ENCODE results near the gene CEP72. TPM values are rescaled to one million over a fixed set of nuclear protein-coding genes. Genes with fewer than 3 reads are reported as not detected.

CEP72 gene
- total and polyA plus RNA-seq, 5 donors from 2014 or later = 3.2 to 12.3 (median 3.8) TPM

DNA sequence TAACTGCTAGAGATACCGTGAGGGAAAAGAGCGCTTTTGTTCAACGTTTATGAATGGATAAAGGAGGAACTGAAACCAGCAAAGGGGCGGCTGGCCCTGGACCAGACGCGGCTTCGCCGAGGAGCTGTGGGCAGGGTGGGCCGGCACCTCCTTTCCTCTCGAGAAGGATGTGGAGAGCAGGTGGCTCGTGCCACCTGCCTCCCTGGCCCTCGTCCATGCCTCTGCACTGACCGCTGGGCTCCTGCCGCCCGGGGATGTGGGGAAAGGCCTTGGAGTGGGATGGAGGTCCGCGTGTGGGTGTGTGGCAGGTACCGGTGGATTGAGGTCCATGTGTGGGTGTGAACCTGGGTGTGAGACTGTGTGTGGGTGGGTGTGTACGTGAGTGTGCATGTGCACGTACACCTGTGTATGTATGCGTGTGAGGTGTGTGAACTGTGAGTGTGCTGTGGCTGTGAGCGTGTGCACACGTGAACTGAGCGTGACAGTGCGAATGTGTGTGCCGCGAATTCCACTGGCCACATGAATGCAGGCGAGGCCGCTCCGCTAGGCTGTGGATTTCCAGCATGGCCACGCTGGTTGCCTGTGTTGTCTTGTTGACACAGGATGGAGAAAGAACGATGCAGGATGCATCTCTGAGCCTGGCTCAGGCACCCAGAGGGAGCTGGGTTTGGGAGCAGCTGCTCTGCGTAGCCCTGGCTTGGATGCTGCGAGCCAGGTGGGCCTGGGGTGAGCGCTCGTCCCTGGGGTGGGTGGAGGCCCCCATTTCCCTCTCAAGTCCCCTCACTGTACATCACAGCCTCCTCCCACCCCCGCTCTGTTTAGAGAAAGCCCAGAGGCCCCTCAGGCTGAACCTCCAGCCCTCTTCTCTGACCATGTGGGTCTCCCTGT lies 4.4 kb upstream of the CEP72 start:
- Histone ChIP-seq H3K4me3 (ENCODE audit: low read depth, low read length) (no peak overlapping the region), H3K27me3 (ENCODE audit: control insufficient read depth, insufficient read depth, low read length) (no peaks in the 10 kb centered on the region)

GRCh38 chr5:608429-609370 lies 3.4 kb upstream of the CEP72 start:
- H3K4me1 ChIP-seq (ENCODE audit: control insufficient read depth, insufficient read depth, low read length, poor library complexity, severe bottlenecking) = peaks cover 18% of the 10 kb centered on the region
- ATAC-seq (ENCODE audit: low read depth in 2 of 2) (no peak), DNase-seq (no peak)

More for the DNA sequence above, 4.4 kb upstream of the CEP72 start:
- H3K9me3 Mint-ChIP-seq = peaks cover 0 to 2% (median 0%) of the 10 kb centered on the region in 7 donors
- H3K27me3 Mint-ChIP-seq = peaks cover 8% of the 10 kb centered on the region
- no peak overlapping the region for H3K27ac ChIP-seq (ENCODE audit: insufficient read depth, low read length, poor library complexity, severe bottlenecking)
- H3K4me1 Mint-ChIP-seq = peaks cover 1 to 27% (median 14%) of the 10 kb centered on the region in 4 donors
- H3K27ac Mint-ChIP-seq = no peak overlapping the region
- DNase-seq (no peak), ATAC-seq (ENCODE audit: low read depth in 2 of 2) (no peak)
- no peaks in the 10 kb centered on the region for H3K36me3 ChIP-seq (ENCODE audit: control insufficient read depth, insufficient read depth, low read length)
- H3K4me1 ChIP-seq (ENCODE audit: control insufficient read depth, insufficient read depth, low read length, poor library complexity, severe bottlenecking) = peaks cover 12% of the 10 kb centered on the region
- peak overlapping the region in 2 of 4 donors; percentile 16 to 54 for H3K4me3 Mint-ChIP-seq
- H3K9me3 ChIP-seq (ENCODE audit: control insufficient read depth in 2 of 2, low read length in 2 of 2) = no peaks in the 10 kb centered on the region
- no peaks in the 10 kb centered on the region for H3K36me3 Mint-ChIP-seq

DNA sequence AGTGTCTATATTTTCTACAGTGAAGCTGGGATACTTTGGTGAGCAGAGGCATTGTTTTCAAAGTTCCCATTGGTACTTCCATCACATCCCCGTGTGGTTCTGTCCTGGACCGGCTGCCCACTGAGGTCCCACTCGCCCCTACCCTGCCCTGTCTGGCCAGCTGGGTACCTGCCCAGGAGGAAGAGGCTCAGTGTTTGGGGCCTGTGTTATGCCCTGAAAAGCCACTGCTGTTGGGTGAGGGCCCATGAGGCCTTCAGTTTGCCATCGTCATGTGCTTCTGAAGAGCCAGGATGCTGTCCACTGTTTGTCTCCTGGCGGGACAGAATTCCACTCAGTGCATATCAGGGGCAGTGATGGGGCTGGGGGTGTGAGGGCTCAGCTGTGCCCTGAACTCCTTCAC lies 2.6 kb upstream of the CEP72 start:
- Histone ChIP-seq H3K27ac (ENCODE audit: insufficient read depth, low read length, poor library complexity, severe bottlenecking) (no peak overlapping the region), H3K27me3 (ENCODE audit: control insufficient read depth, insufficient read depth, low read length) (no peaks in the 10 kb centered on the region), H3K9me3 (ENCODE audit: control insufficient read depth in 2 of 2, low read length in 2 of 2) (no peaks in the 10 kb centered on the region), H3K4me1 (ENCODE audit: control insufficient read depth, insufficient read depth, low read length, poor library complexity, severe bottlenecking) (peaks cover 18% of the 10 kb centered on the region), H3K36me3 (ENCODE audit: control insufficient read depth, insufficient read depth, low read length) (no peaks in the 10 kb centered on the region), H3K4me3 (ENCODE audit: low read depth, low read length) (no peak overlapping the region)
- peaks cover 0 to 2% (median 0%) of the 10 kb centered on the region in 7 donors for H3K9me3 Mint-ChIP-seq
- no peak for ATAC-seq (ENCODE audit: low read depth in 2 of 2)
- H3K4me1 Mint-ChIP-seq = peaks cover 10 to 41% (median 24%) of the 10 kb centered on the region in 4 donors
- no peak overlapping the region for H3K27ac Mint-ChIP-seq
- H3K4me3 Mint-ChIP-seq = peak overlapping the region in 2 of 4 donors; percentile 36 to 94
- no peaks in the 10 kb centered on the region for H3K36me3 Mint-ChIP-seq
- DNase-seq = no peak
- peaks cover 8% of the 10 kb centered on the region for H3K27me3 Mint-ChIP-seq

More at GRCh38 chr5:608429-609370, 3.4 kb upstream of the CEP72 start:
- H3K4me1 Mint-ChIP-seq = peaks cover 5 to 33% (median 20%) of the 10 kb centered on the region in 4 donors
- H3K36me3 ChIP-seq (ENCODE audit: control insufficient read depth, insufficient read depth, low read length) = no peaks in the 10 kb centered on the region
- H3K27ac Mint-ChIP-seq = no peak overlapping the region
- no peaks in the 10 kb centered on the region for H3K9me3 ChIP-seq (ENCODE audit: control insufficient read depth in 2 of 2, low read length in 2 of 2)
- H3K4me3 Mint-ChIP-seq = peak overlapping the region in 3 of 4 donors; percentile 36 to 94 (median 41)
- no peaks in the 10 kb centered on the region for H3K36me3 Mint-ChIP-seq
- peaks cover 0 to 2% (median 0%) of the 10 kb centered on the region in 7 donors for H3K9me3 Mint-ChIP-seq
- no peak overlapping the region for H3K4me3 ChIP-seq (ENCODE audit: low read depth, low read length)
- H3K27me3 Mint-ChIP-seq = peaks cover 8% of the 10 kb centered on the region
- H3K27ac ChIP-seq (ENCODE audit: insufficient read depth, low read length, poor library complexity, severe bottlenecking) = no peak overlapping the region
- H3K27me3 ChIP-seq (ENCODE audit: control insufficient read depth, insufficient read depth, low read length) = no peaks in the 10 kb centered on the region

DNA sequence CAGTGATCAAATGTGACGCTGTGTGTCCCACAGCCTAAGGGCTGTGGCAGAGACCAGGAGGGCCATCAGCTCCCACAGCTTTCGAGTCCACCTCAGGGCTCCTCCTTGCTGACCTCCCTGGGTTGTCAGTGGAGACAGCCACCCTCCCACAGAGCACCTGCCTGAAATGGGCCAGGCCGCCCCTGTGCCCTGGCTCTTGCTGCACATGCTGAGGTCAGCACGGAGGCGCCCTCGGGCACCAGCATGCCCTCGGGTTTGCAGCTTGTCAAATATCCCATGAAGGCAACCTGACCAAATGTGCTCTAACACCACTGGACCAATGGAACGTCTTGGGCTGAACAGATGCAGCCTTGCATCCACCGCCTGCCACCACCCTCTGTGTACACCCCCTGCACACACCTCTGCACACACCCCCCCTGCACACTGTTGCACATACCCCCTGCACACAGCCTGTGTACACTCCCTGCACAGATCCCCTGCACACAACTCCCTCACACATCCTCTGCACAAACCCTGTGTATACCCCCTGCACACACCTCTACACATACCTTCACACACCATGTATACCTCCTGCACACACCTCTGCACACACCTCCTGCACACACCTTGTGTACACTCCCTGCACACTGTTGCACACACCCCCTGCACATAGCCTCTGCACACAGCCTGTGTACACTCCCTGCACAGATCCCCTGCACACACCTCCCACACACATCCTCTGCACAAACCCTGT lies 2.0 kb upstream of the CEP72 start:
- Histone ChIP-seq H3K9me3 (ENCODE audit: control insufficient read depth in 2 of 2, low read length in 2 of 2) (no peaks in the 10 kb centered on the region), H3K4me3 (ENCODE audit: low read depth, low read length) (no peak overlapping the region), H3K36me3 (ENCODE audit: control insufficient read depth, insufficient read depth, low read length) (no peaks in the 10 kb centered on the region), H3K27ac (ENCODE audit: insufficient read depth, low read length, poor library complexity, severe bottlenecking) (no peak overlapping the region), H3K4me1 (ENCODE audit: control insufficient read depth, insufficient read depth, low read length, poor library complexity, severe bottlenecking) (peaks cover 18% of the 10 kb centered on the region), H3K27me3 (ENCODE audit: control insufficient read depth, insufficient read depth, low read length) (no peaks in the 10 kb centered on the region)
- Mint-ChIP-seq H3K9me3 (peaks cover 0 to 2% (median 0%) of the 10 kb centered on the region in 7 donors), H3K27ac (no peak overlapping the region), H3K36me3 (no peaks in the 10 kb centered on the region), H3K27me3 (peaks cover 5% of the 10 kb centered on the region), H3K4me3 (peak overlapping the region; percentile 34 to 94 (median 84)), H3K4me1 (peaks cover 10 to 45% (median 26%) of the 10 kb centered on the region in 4 donors)
- ATAC-seq (ENCODE audit: low read depth in 2 of 2) (no peak), DNase-seq (no peak)

DNA sequence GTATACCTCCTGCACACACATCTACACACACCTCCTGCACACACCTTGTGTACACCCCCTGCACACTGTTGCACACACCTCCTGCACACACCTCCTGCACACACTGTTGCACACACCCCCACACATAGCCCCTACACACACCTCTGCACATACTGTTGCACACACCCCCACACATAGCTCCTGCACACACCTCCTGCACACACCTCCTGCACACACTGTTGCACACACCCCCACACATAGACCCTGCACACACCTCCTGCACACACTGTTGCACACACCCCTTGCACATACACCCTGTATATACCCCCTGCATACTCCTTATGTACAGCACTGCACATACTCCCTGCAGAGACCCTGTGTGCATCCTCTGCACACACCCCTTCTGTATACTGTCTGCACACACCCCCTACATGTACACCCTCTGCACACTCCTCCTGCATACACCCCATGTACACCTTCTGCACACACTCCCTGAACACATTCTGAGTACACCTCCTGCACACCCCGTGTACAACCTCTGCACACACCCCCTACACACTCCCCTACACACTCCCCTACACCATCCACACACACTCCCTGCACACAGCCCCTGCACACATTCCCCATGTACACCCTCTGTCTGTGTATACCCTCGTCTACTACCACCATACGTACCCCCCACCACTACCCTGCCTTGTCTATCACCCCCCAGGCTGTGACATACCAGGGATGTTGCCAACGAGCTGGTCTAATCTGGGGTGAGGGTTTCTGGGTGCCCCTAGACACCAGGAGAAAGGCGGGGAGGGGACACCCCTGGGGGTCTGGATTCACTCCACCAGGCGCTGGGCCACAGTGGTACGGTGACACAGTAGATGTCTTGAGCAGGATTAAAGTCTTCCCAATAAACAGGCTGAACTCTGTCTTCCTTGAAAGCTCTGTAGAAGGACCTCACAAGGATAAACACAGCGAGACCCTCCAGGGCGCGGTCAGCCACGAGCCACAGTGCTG lies 1.1 kb upstream of the CEP72 start:
- DNase-seq (no peak), ATAC-seq (ENCODE audit: low read depth in 2 of 2) (no peak)
- Mint-ChIP-seq H3K4me3 (peak overlapping the region; percentile 66 to 94 (median 84)), H3K9me3 (peaks cover 0 to 4% (median 0%) of the 10 kb centered on the region in 7 donors), H3K27ac (peak overlapping the region; percentile 26 to 69 (median 38)), H3K36me3 (no peaks in the 10 kb centered on the region), H3K4me1 (peaks cover 16 to 50% (median 32%) of the 10 kb centered on the region in 4 donors), H3K27me3 (peaks cover 5% of the 10 kb centered on the region)
- H3K27me3 ChIP-seq (ENCODE audit: control insufficient read depth, insufficient read depth, low read length) = no peaks in the 10 kb centered on the region
- no peak overlapping the region for H3K27ac ChIP-seq (ENCODE audit: insufficient read depth, low read length, poor library complexity, severe bottlenecking)
- H3K4me3 ChIP-seq (ENCODE audit: low read depth, low read length) = peak overlapping the region; percentile 55
- H3K4me1 ChIP-seq (ENCODE audit: control insufficient read depth, insufficient read depth, low read length, poor library complexity, severe bottlenecking) = peaks cover 18% of the 10 kb centered on the region
- H3K36me3 ChIP-seq (ENCODE audit: control insufficient read depth, insufficient read depth, low read length) = no peaks in the 10 kb centered on the region
- H3K9me3 ChIP-seq (ENCODE audit: control insufficient read depth in 2 of 2, low read length in 2 of 2) = no peaks in the 10 kb centered on the region

DNA sequence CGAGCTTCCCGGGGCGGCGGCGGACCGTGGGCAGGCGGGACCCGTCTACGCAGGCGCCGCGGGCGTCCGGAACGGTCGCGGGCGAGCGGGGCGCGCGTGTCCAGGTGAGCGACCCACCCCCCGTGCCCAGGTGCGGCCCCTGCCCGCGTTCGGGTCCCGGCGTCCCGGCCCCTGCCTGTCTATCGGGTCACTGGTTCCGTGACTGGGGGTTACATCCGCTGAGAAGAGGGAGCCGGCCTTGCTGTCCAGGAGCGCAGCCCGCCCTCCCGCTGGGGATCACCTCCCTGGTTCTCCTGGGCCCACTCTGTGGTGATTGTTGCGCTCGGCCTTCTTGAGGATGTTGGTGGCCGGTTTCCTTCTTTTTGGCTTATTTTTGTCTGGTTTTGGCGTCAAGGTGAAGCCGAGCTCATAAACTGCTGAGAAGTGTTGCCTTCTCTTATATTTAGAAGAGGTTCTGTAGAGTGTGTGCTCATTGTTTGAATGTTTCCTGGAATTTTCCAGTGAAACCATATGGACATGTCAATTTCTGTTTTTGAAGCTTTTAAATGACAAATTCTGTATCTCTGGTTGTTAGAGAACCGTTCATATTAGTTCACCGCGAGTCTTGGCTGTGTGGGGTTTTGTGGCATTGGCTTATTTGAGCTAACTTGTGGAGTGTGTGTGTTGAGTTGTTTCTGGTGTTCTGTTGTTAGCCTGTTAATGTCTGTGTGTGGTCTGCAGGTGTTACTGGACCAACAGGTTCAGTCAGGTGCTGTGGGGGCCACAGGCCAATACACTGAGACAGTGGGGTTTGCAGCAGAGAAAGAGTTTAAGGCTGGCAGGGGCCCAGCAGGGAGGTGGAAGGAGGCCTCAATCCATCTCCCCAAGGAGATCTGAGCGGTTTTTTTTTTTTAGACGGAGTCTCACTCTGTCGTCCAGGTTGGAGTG lies 621 bp downstream of the CEP72 start:
- H3K27ac ChIP-seq (ENCODE audit: insufficient read depth, low read length, poor library complexity, severe bottlenecking) = peak overlapping the region; percentile 14
- H3K4me3 ChIP-seq (ENCODE audit: low read depth, low read length) = peak overlapping the region; percentile 84
- Mint-ChIP-seq H3K36me3 (peaks cover 5% of the 10 kb centered on the region), H3K4me3 (peak overlapping the region; percentile 91 to 96 (median 93)), H3K27me3 (peaks cover 5% of the 10 kb centered on the region), H3K27ac (peak overlapping the region; percentile 71 to 90 (median 84)), H3K9me3 (peaks cover 0 to 4% (median 0%) of the 10 kb centered on the region in 7 donors), H3K4me1 (peaks cover 16 to 50% (median 34%) of the 10 kb centered on the region in 4 donors)
- peaks cover 18% of the 10 kb centered on the region for H3K4me1 ChIP-seq (ENCODE audit: control insufficient read depth, insufficient read depth, low read length, poor library complexity, severe bottlenecking)
- H3K36me3 ChIP-seq (ENCODE audit: control insufficient read depth, insufficient read depth, low read length) = no peaks in the 10 kb centered on the region
- H3K9me3 ChIP-seq (ENCODE audit: control insufficient read depth in 2 of 2, low read length in 2 of 2) = no peaks in the 10 kb centered on the region
- DNase-seq (peak in 1 of 3 donors; percentile 30), ATAC-seq (ENCODE audit: low read depth in 2 of 2) (peak; percentile 8 to 17)
- no peaks in the 10 kb centered on the region for H3K27me3 ChIP-seq (ENCODE audit: control insufficient read depth, insufficient read depth, low read length)

Measured in CD4-positive, CD25-positive, alpha-beta regulatory T cell (primary cell).